ENCODE measurements around the gene CSAD.

Gene CSAD

GRCh38 chr12:53147653-53148052 lies 33.1 kb downstream of the CSAD start:
- Histone ChIP-seq H3K4me2 (ENCODE audit: low read length) (no peak overlapping the region), H4K20me1 (ENCODE audit: insufficient read depth, low read length) (no peaks in the 10 kb centered on the region), H3K4me1 (ENCODE audit: low read length) (no peaks in the 10 kb centered on the region), H3K36me3 (replicated peaks; ENCODE audit: low read depth, low read length) (no peaks in the 10 kb centered on the region), H3K27ac (ENCODE audit: low read length) (no peak overlapping the region), H3K79me2 (ENCODE audit: low read length) (no peaks in the 10 kb centered on the region), H3K4me3 (ENCODE audit: low read length) (no peak overlapping the region), H3K27me3 (ENCODE audit: low read depth, low read length) (no peaks in the 10 kb centered on the region), H3K9me3 (ENCODE audit: insufficient read depth, low read length) (no peaks in the 10 kb centered on the region; the same call in 1 of the 2 replicates), H2AFZ (ENCODE audit: low read depth, low read length) (no peak overlapping the region), H3K9ac (ENCODE audit: low read length) (no peak overlapping the region)
- TF ChIP-seq CTCF (IDR thresholded peaks at IDR 0.05; ENCODE audit: low read depth, low read length) = no peak

- no peaks in the 10 kb centered on the region for H3K79me2 ChIP-seq (ENCODE audit: low read length)
- no peak overlapping the region for H3K9ac ChIP-seq (ENCODE audit: low read length)
- no peaks in the 10 kb centered on the region for H3K27me3 ChIP-seq (ENCODE audit: low read depth, low read length)
- H3K4me3 ChIP-seq (ENCODE audit: low read length) = no peak overlapping the region
- no peak overlapping the region for H3K27ac ChIP-seq (ENCODE audit: low read length)
- no peaks in the 10 kb centered on the region for H3K4me1 ChIP-seq (ENCODE audit: low read length)
- H3K36me3 ChIP-seq (replicated peaks; ENCODE audit: low read depth, low read length) = no peaks in the 10 kb centered on the region
- no peaks in the 10 kb centered on the region; the same call in 1 of the 2 replicates for H3K9me3 ChIP-seq (ENCODE audit: insufficient read depth, low read length)
- no peak overlapping the region for H2AFZ ChIP-seq (ENCODE audit: low read depth, low read length)
- no peaks in the 10 kb centered on the region for H4K20me1 ChIP-seq (ENCODE audit: insufficient read depth, low read length)
- no peak overlapping the region for H3K4me2 ChIP-seq (ENCODE audit: low read length)
- no peak for TF ChIP-seq EZH2phosphoT487 (IDR thresholded peaks at IDR 0.05; ENCODE audit: low read depth)
- no peak for TF ChIP-seq CTCF (IDR thresholded peaks at IDR 0.05; ENCODE audit: low read depth, low read length)
These were observed 33.5 kb downstream of the CSAD start for GRCh38 chr12:53147181-53147580.

GRCh38 chr12:53145383-53146260 lies 35.1 kb downstream of the CSAD start:
- no peak overlapping the region for H3K9ac ChIP-seq (ENCODE audit: low read length)
- H3K36me3 ChIP-seq (replicated peaks; ENCODE audit: low read depth, low read length) = no peaks in the 10 kb centered on the region
- TF ChIP-seq EZH2phosphoT487 (IDR thresholded peaks at IDR 0.05; ENCODE audit: low read depth) (no peak), CTCF (IDR thresholded peaks at IDR 0.05; ENCODE audit: low read depth, low read length) (no peak)
- no peaks in the 10 kb centered on the region for H3K27me3 ChIP-seq (ENCODE audit: low read depth, low read length)
- no peaks in the 10 kb centered on the region for H4K20me1 ChIP-seq (ENCODE audit: insufficient read depth, low read length)
- no peak overlapping the region for H3K4me2 ChIP-seq (ENCODE audit: low read length)
- no peak overlapping the region for H2AFZ ChIP-seq (ENCODE audit: low read depth, low read length)
- no peak overlapping the region for H3K27ac ChIP-seq (ENCODE audit: low read length)
- H3K4me1 ChIP-seq (ENCODE audit: low read length) = no peaks in the 10 kb centered on the region
- H3K4me3 ChIP-seq (ENCODE audit: low read length) = no peak overlapping the region
- no peaks in the 10 kb centered on the region; the same call in 1 of the 2 replicates for H3K9me3 ChIP-seq (ENCODE audit: insufficient read depth, low read length)
- H3K79me2 ChIP-seq (ENCODE audit: low read length) = no peaks in the 10 kb centered on the region

- H4K20me1 ChIP-seq (ENCODE audit: insufficient read depth, low read length) = no peaks in the 10 kb centered on the region
- no peak overlapping the region for H3K4me2 ChIP-seq (ENCODE audit: low read length)
- H3K4me3 ChIP-seq (ENCODE audit: low read length) = no peak overlapping the region
- no peaks in the 10 kb centered on the region for H3K4me1 ChIP-seq (ENCODE audit: low read length)
- no peak overlapping the region for H3K27ac ChIP-seq (ENCODE audit: low read length)
- no peaks in the 10 kb centered on the region; the same call in 1 of the 2 replicates for H3K9me3 ChIP-seq (ENCODE audit: insufficient read depth, low read length)
- H2AFZ ChIP-seq (ENCODE audit: low read depth, low read length) = no peak overlapping the region
- H3K79me2 ChIP-seq (ENCODE audit: low read length) = no peaks in the 10 kb centered on the region
- H3K9ac ChIP-seq (ENCODE audit: low read length) = no peak overlapping the region
- TF ChIP-seq CTCF (IDR thresholded peaks at IDR 0.05; ENCODE audit: low read depth, low read length) = no peak
- no peak for TF ChIP-seq EZH2phosphoT487 (IDR thresholded peaks at IDR 0.05; ENCODE audit: low read depth)
- H3K27me3 ChIP-seq (ENCODE audit: low read depth, low read length) = no peaks in the 10 kb centered on the region
- H3K36me3 ChIP-seq (replicated peaks; ENCODE audit: low read depth, low read length) = no peaks in the 10 kb centered on the region
These were observed 37.4 kb downstream of the CSAD start for GRCh38 chr12:53143355-53143754.

Data from OCI-LY3 (cell line).